DND-41 (cell line): ENCODE results near the gene MTREX.

Experiments used
- CTCF ChIP-seq: IDR thresholded peaks from 2 replicates; pipeline ENCODE4 v1.5.1; 2012; ENCODE audit warnings: borderline replicate concordance, low read length, moderate library complexity, mild to moderate bottlenecking; ENCODE audit not compliant: poor library complexity, severe bottlenecking; ENCODE audit errors: extremely low read depth
- EZH2 ChIP-seq: IDR thresholded peaks from 3 replicates; pipeline ENCODE4 v1.6.1; 2012; ENCODE audit warnings: borderline replicate concordance, low read depth, mild to moderate bottlenecking, moderate library complexity, low read length, inconsistent platforms; ENCODE audit not compliant: severe bottlenecking

GRCh38 chr5:55350754-55351153, 43.0 kb downstream of the MTREX start:
- no peak for TF ChIP-seq CTCF
- no peak for TF ChIP-seq EZH2
